IMR-90 (cell line): ENCODE data around the gene HOXD9. TPM values are rescaled to one million over a fixed set of nuclear protein-coding genes. Genes with fewer than 3 reads are reported as not detected.

ENCODE experiments used
- ATAC-seq: fragments of 200-7000 bp; cut with Tn5 transposase; 2 replicates; pipeline ENCODE4 v1.9.1; 2020; ENCODE audit warnings: low read depth, mild to moderate bottlenecking, moderate library complexity
- BruUV-seq: library from RNA; stranded (reverse); fragments of 400-500 nt; replicated peaks from 2 replicates; lab custom pipeline; 2021; lab: Mats Ljungman, UMichigan
- CTCF ChIA-PET: fragments of 300-600 bp; formaldehyde crosslinking; extraction: SDS; loops from one replicate; lab custom pipeline; 2021; ENCODE audit warnings: antibody characterized with exemption; lab: Yijun Ruan, JAX
- POLR2A ChIA-PET: fragments of 300-600 bp; sonication (Branson Sonifier 250); formaldehyde crosslinking; loops from one replicate; lab custom pipeline; 2022; ENCODE audit warnings: antibody characterized with exemption; ENCODE audit not compliant: unreplicated experiment; lab: Charles Lee
- DNase-seq: peaks from one replicate; pipeline ENCODE4 v3.0.0; 2013
- H2AFZ ChIP-seq: replicated peaks from 2 replicates; pipeline ENCODE3; 2013; ENCODE audit warnings: low read length, mild to moderate bottlenecking; ENCODE audit not compliant: poor library complexity
- H2AK5ac ChIP-seq: 2 replicates; pipeline ENCODE4 v1.6.1; 2013; ENCODE audit warnings: low read depth, low read length, inconsistent platforms
- H2AK9ac ChIP-seq: replicated peaks from 2 replicates; pipeline ENCODE3; 2013; ENCODE audit warnings: mild to moderate bottlenecking, low read depth, low read length, moderate library complexity; ENCODE audit not compliant: poor library complexity
- H2BK120ac ChIP-seq: 2 replicates; pipeline ENCODE4 v1.6.1; 2013; ENCODE audit warnings: low read depth, low read length, inconsistent platforms
- H2BK15ac ChIP-seq: 3 replicates; pipeline ENCODE4 v1.6.1; 2013; ENCODE audit warnings: low read depth, low read length, inconsistent platforms
- H2BK20ac ChIP-seq: 2 replicates; pipeline ENCODE4 v1.6.1; 2013; ENCODE audit warnings: low read depth, mild to moderate bottlenecking, inconsistent platforms, low read length, moderate library complexity
- H2BK5ac ChIP-seq: 2 replicates; pipeline ENCODE4 v1.6.1; 2013; ENCODE audit warnings: mild to moderate bottlenecking, low read depth, low read length, inconsistent platforms; ENCODE audit not compliant: poor library complexity, severe bottlenecking
- H3K14ac ChIP-seq: replicated peaks from 2 replicates; pipeline ENCODE4 v1.6.1; 2013; ENCODE audit warnings: low read depth, low read length, inconsistent platforms
- H3K18ac ChIP-seq: 2 replicates; pipeline ENCODE4 v1.6.1; 2013; ENCODE audit warnings: low read depth, low read length, control low read depth
- H3K23ac ChIP-seq: 2 replicates; pipeline ENCODE4 v1.6.1; 2013; ENCODE audit warnings: low read depth, low read length, inconsistent platforms
- H3K27ac ChIP-seq: 2 replicates; pipeline ENCODE4 v1.5.1; 2013; ENCODE audit warnings: mild to moderate bottlenecking, control low read depth, low read length; ENCODE audit not compliant: insufficient read depth
- H3K27me3 ChIP-seq: 2 replicates; pipeline ENCODE4 v1.6.1; 2013; ENCODE audit warnings: low read length; ENCODE audit not compliant: control insufficient read depth, insufficient read depth
- H3K36me3 ChIP-seq: 2 replicates; pipeline ENCODE4 v1.6.1; 2013; ENCODE audit warnings: low read length, mixed read lengths; ENCODE audit not compliant: control insufficient read depth, insufficient read depth
- H3K4ac ChIP-seq: 2 replicates; pipeline ENCODE4 v1.6.1; 2013; ENCODE audit warnings: low read depth, low read length, inconsistent platforms
- H3K4me1 ChIP-seq: 2 replicates; pipeline ENCODE4 v1.6.1; 2013; ENCODE audit warnings: low read length, mixed read lengths; ENCODE audit not compliant: control insufficient read depth, insufficient read depth
- H3K4me2 ChIP-seq: 2 replicates; pipeline ENCODE4 v1.6.1; 2013; ENCODE audit warnings: low read depth, mild to moderate bottlenecking, control low read depth, low read length, moderate library complexity
- H3K4me3 ChIP-seq: 2 replicates; pipeline ENCODE4 v1.5.1; 2013; ENCODE audit warnings: low read depth, mild to moderate bottlenecking, control low read depth, low read length, moderate library complexity; ENCODE audit not compliant: insufficient read depth
- H3K56ac ChIP-seq: 2 replicates; pipeline ENCODE4 v1.6.1; 2013; ENCODE audit warnings: low read length, inconsistent platforms; ENCODE audit not compliant: insufficient read depth; ENCODE audit errors: extremely low read depth
- H3K79me1 ChIP-seq, 2 experiments: 2 replicates each; pipeline ENCODE4 v1.6.1; 2013; ENCODE audit warnings: low read length in 2 of 2, inconsistent platforms in 1 of 2, low read depth in 1 of 2
- H3K9ac ChIP-seq: 2 replicates; pipeline ENCODE4 v1.6.1; 2013; ENCODE audit warnings: low read depth, low read length, control low read depth
- H3K9me1 ChIP-seq: 2 replicates; pipeline ENCODE4 v1.6.1; 2013; ENCODE audit warnings: low read length, inconsistent platforms; ENCODE audit not compliant: insufficient read depth
- H3K9me3 ChIP-seq: 2 replicates; pipeline ENCODE4 v1.6.1; 2013; ENCODE audit warnings: low read length; ENCODE audit not compliant: control insufficient read depth, insufficient read depth
- H4K20me1 ChIP-seq: 2 replicates; pipeline ENCODE4 v1.6.1; 2013; ENCODE audit warnings: low read length, inconsistent platforms; ENCODE audit not compliant: insufficient read depth
- H4K5ac ChIP-seq: 2 replicates; pipeline ENCODE4 v1.6.1; 2013; ENCODE audit warnings: mild to moderate bottlenecking, low read depth, low read length, control low read depth
- H4K8ac ChIP-seq, 2 experiments: 2 replicates each; pipeline ENCODE4 v1.6.1; 2013; ENCODE audit warnings: low read depth in 2 of 2, low read length in 2 of 2, control low read depth in 1 of 2, inconsistent platforms in 1 of 2
- H4K91ac ChIP-seq: 2 replicates; pipeline ENCODE4 v1.6.1; 2013; ENCODE audit warnings: low read depth, low read length, inconsistent platforms; ENCODE audit not compliant: insufficient read depth
- BHLHE40 ChIP-seq: fragments of 150-350 bp; IDR thresholded peaks from 2 replicates; pipeline ENCODE4 v1.6.1; 2016; ENCODE audit warnings: mild to moderate bottlenecking, low read depth, low read length
- CEBPB ChIP-seq: IDR thresholded peaks from 2 replicates; pipeline ENCODE4 v1.6.1; 2012; ENCODE audit warnings: low read depth, low read length, improper control_type of control experiment
- CHD1 ChIP-seq: IDR thresholded peaks from 2 replicates; pipeline ENCODE4 v1.6.1; 2012; ENCODE audit warnings: low read depth, low read length, improper control_type of control experiment
- CTCF ChIP-seq: conservative IDR thresholded peaks from 2 replicates; pipeline ENCODE4 v1.5.1; 2012; ENCODE audit warnings: mild to moderate bottlenecking, low read depth, low read length, improper control_type of control experiment
- ELK1 ChIP-seq: fragments of 150-350 bp; IDR thresholded peaks from 2 replicates; pipeline ENCODE4 v1.6.1; 2016; ENCODE audit warnings: low read depth, mild to moderate bottlenecking, low read length, moderate library complexity, borderline replicate concordance
- FOS ChIP-seq: fragments of 150-350 bp; IDR thresholded peaks from 2 replicates; pipeline ENCODE4 v1.6.1; 2016; ENCODE audit warnings: low read depth, low read length
- MAFK ChIP-seq: IDR thresholded peaks from 2 replicates; pipeline ENCODE4 v1.6.1; 2012; ENCODE audit warnings: low read depth, low read length, improper control_type of control experiment
- MXI1 ChIP-seq: IDR thresholded peaks from 2 replicates; pipeline ENCODE4 v1.6.1; 2012; ENCODE audit warnings: low read depth, mild to moderate bottlenecking, low read length, moderate library complexity, borderline replicate concordance
- NFE2L2 ChIP-seq: fragments of 150-350 bp; IDR thresholded peaks from 2 replicates; pipeline ENCODE4 v1.6.1; 2016; ENCODE audit warnings: low read depth, mild to moderate bottlenecking, low read length
- POLR2A ChIP-seq: IDR thresholded peaks from 2 replicates; pipeline ENCODE4 v1.6.1; 2012; ENCODE audit warnings: mild to moderate bottlenecking, low read depth, low read length
- RAD21 ChIP-seq: IDR thresholded peaks from 2 replicates; pipeline ENCODE4 v1.6.1; 2012; ENCODE audit warnings: low read length, improper control_type of control experiment
- RCOR1 ChIP-seq: IDR thresholded peaks from 2 replicates; pipeline ENCODE4 v1.6.1; 2012; ENCODE audit warnings: mild to moderate bottlenecking, low read length, improper control_type of control experiment; ENCODE audit not compliant: insufficient replicate concordance
- RFX5 ChIP-seq: IDR thresholded peaks from 2 replicates; pipeline ENCODE4 v1.8.0; 2012; ENCODE audit warnings: low read depth, mild to moderate bottlenecking, low read length, moderate library complexity
- USF2 ChIP-seq: fragments of 150-350 bp; IDR thresholded peaks from 2 replicates; pipeline ENCODE4 v1.6.1; 2017; ENCODE audit warnings: mild to moderate bottlenecking, antibody characterized with exemption, low read length, low read depth
- WGBS, 2 experiments: methylation state at CpG; one replicate each; pipeline versions ENCODE4 v1.1.5 to v1.1.7; 2013; ENCODE audit warnings: missing lambda C conversion rate in 2 of 2; ENCODE audit not compliant: insufficient read length in 1 of 2; ENCODE audit errors: extremely low coverage in 2 of 2; 5-methylcytosine and 5-hydroxymethylcytosine counted together
- dilution Hi-C: fragments of 300-500 bp; cut with HindIII; formaldehyde crosslinking; loops from one replicate; pipeline ENCODE4 v1.14.3; 2018; ENCODE audit warnings: low sequenced_read_pairs; ENCODE audit not compliant: unreplicated experiment
- in situ Hi-C: fragments of 300-500 bp; cut with MboI; formaldehyde crosslinking; loops from 3 replicates; pipeline ENCODE4 v1.14.3; 2019; ENCODE audit warnings: low sequenced_read_pairs, inconsistent platforms, mixed read lengths
- intact Hi-C: fragments of 100-400 bp; cut with micrococcal nuclease; formaldehyde crosslinking; loops from 2 replicates; pipeline ENCODE4 v1.10.0; 2022
- polyA plus RNA-seq, 3 experiments: library from polyadenylated mRNA; depleted of rRNA; stranded (reverse); fragments of >200 nt; gene quantifications; 2 replicates each; pipeline ENCODE4 v1.2.3, GENCODE V29; 2012; ENCODE audit warnings: low replicate concordance in 1 of 3
- total RNA-seq: library from RNA; depleted of rRNA; stranded (reverse); fragments of >200 nt; gene quantifications from 2 replicates; pipeline ENCODE4 v1.2.3, GENCODE V29; 2012

The HOXD9 gene
- total and polyA plus RNA-seq, 2 of the 4 experiments (the other 2 are of a cell fraction) = not detected

- Histone ChIP-seq H2BK15ac (no peak within 1 kb of the TSS), H3K18ac (no peak within 1 kb of the TSS), H3K36me3 (no peaks in the 10 kb centered on the region), H3K9ac (no peak within 1 kb of the TSS), H3K79me1 (no peaks in the 10 kb centered on the region), H3K23ac (no peak within 1 kb of the TSS), H4K20me1 (no peaks in the 10 kb centered on the region), H3K4me1 (no peaks in the 10 kb centered on the region), H3K4me3 (no peak within 1 kb of the TSS), H4K91ac (no peak within 1 kb of the TSS), H3K4me2 (no peak within 1 kb of the TSS; the same call in 1 of the 2 replicates), H3K27me3 (peaks cover 91% of the 10 kb centered on the region), H3K14ac (no peak within 1 kb of the TSS), H2BK5ac (no peak within 1 kb of the TSS), H3K4ac (no peak within 1 kb of the TSS), H4K8ac (no peak within 1 kb of the TSS), H2AK5ac (no peak within 1 kb of the TSS), H4K5ac (no peak within 1 kb of the TSS), H3K9me3 (peaks cover 13% of the 10 kb centered on the region), H3K9me1 (no peaks in the 10 kb centered on the region), H3K56ac (no peak within 1 kb of the TSS), H2BK120ac (no peak within 1 kb of the TSS), H3K27ac (no peak within 1 kb of the TSS), H2AK9ac (no peak within 1 kb of the TSS), H2BK20ac (no peak within 1 kb of the TSS), H2AFZ (no peak within 1 kb of the TSS)
- ChIA-PET POLR2A (no interaction called here), CTCF (no interaction called here)
- intact Hi-C loops (no loop called here), dilution Hi-C loops (no loop called here), in situ Hi-C loops (no loop called here)
- no peak for TF ChIP-seq USF2
- no peak for TF ChIP-seq ELK1
- no peak for TF ChIP-seq CEBPB
- TF ChIP-seq CTCF = no peak
- no peak for TF ChIP-seq POLR2A
- TF ChIP-seq FOS = no peak
- TF ChIP-seq CHD1 = no peak
- TF ChIP-seq RFX5 = no peak
- TF ChIP-seq RCOR1 = no peak
- no peak for TF ChIP-seq NFE2L2
- no peak for TF ChIP-seq BHLHE40
- TF ChIP-seq RAD21 = no peak
- no peak for TF ChIP-seq MXI1
- TF ChIP-seq MAFK = no peak
- DNase-seq (no peak), ATAC-seq (no peak)
- no TSS peak for BruUV-seq
- 0% methylated on average over 8 of the region's 48 CpGs; no CpG with 5 or more reads in 1 of the 2 experiments for WGBS, 2 experiments
Observed at GRCh38 chr2:176156807-176157498, 34.4 kb downstream of the HOXD9 start, which contains the start of gene HOXD3. Gene HOXD3 (plus strand): TSS chr2:176157307. CDS start chr2:176169115, 11,808 bp downstream.
